Measurements from ENCODE around the gene UCN2. TPM values are rescaled to one million over a fixed set of nuclear protein-coding genes. Genes with fewer than 3 reads are reported as not detected.

Gene UCN2, protein sequence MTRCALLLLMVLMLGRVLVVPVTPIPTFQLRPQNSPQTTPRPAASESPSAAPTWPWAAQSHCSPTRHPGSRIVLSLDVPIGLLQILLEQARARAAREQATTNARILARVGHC
- 2.6 and 2.9 TPM in 2 replicates for total RNA-seq

DNA sequence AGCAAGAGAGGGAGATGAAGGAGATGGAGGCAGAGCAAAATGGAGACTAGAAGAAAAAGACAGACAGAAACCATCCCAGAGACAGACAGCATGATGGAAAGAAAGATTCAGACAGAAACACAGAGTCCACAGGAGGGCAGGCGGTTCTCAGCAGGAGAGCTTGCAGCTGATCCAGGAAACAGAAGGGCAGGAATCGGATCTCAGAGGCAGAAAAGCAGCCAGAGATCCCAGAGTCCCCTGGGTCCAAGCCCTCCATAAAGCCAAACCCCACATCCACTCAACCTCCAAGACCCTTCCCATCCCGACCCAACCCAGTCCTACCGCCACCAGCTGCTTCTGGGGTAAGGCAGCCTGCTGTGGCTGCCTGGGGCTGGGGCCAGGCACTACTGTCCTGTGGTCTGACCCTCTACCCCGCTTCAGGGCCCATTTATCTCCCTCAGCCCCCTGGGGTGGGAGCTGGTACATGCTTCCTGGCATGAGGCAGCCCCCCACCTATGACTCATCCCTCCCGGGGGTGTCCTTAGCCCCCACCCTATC is at the start of gene UCN2:
UCN2 (minus strand) TSS at position 400 of the 537 bp plus-strand sequence. CDS start 657 bp downstream, outside the sequence.

DNA sequence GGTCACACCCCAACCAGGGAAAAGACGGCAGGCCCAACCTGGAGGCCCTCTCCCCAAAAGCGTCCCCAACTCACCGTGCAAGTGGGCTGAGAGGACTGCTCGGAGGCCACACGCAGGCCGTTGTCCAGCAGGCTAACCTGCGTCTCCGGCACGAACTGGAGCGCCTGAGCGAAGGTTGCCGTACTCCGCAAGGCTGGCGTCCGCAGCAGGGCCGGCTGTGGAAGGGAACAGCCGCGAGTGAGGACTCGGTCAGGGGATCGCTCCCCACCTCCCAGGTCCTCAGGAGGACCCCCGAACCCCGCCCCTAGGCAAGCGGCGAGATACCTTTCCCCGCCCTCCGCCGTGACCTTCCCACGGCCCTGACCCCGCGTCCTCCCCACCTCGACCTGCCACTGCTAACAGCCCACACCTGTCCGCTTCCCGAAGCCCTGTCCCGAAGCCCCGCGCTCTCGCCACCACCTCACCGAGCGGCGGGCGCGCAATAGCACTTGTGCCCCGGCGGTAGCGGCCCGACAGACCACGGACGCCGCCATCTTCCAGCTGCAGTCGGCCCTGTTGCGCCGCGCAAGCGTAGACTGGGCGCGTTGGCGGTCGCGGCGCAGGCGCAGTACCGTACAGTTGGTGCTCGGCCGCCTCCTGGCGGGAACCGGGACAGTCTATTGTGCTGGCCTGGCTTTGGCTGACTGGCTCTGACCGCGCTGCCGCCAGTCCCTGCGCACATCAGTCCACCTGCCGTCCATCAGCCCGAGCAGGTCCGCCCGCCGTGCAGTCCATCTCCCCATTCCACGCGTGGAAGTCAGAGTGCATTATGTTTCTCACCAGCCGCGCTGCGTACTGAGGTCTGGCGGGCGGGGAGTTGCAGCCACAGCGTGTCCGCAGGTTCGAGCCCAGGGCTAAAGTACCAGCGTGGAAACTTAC is 45.8 kb upstream of the UCN2 start, which contains the start of gene UQCRC1:
UQCRC1 (minus strand) TSS at position 559 of the 918 bp plus-strand sequence; CDS start at position 533, 26 bp downstream.

DNA sequence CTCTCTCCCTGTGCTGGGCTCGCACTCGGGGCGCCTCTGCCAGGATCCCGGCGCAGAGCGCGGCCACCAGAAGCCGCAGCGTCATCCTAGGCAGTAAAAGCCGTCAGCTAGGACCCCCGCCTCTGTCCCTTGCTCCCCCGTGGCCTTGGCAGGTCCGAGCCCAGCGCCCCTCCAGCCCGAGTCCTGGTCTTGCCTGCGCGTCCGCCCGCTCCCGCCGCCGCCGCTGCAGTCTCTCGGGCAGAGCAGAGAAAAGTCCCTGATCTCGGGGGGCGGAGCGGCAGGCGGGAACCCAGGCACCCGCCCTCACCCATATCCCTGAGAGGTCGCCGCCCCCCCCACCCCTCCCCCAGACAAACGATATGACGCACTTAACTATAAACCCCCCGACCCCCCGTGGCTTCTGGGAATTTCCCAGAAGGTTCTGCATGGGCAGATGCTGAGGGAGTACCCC is 31.5 kb upstream of the UCN2 start, which contains the start of gene COL7A1:
COL7A1 (minus strand) TSS at position 255 of the 451 bp plus-strand sequence; CDS start at position 85, 170 bp downstream.

DNA sequence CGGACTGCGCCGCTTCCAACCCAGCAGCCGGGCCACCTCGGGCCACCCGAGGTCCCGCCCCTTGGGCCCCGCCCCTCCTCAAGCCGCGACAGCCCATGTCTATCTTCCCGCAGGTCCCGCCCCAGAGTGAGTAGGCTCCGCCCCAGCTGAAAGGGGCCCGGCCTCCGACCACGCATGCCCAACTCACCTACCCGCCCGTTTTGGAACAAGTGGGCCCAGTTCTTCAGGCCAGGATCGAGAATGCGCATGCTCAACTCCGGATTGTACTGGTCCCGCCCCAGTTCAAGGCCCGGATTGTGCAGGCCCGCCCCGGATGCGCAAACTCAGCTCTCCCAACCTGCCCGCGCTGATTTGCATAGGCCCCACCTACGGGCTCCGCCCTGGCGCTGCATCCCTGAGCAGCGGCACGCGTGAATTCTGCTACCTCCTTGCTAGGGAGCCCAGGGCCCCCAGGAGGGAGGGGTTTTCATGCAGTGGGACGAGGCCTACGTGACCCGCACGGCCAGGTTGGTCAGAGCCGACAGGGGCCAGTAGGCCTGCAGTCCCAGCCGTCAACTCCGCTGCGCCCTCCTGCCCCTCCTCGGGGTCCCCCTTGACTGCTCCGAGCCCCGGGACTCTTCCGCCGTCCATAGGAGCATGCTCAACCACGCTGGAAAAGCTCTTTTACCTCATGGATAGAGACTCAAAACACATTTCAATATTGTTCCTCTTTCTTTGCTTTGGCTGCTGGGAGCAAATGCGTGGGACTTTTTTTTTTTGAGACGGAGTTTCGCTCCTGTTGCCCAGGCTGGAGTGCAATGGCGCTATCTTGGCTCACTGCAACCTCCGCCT is 6.6 kb downstream of the UCN2 start, which contains the start of gene PFKFB4:
PFKFB4 (minus strand) TSS at position 8 of the 831 bp plus-strand sequence. CDS start 26 bp downstream, outside the sequence.

Small RNA genes lying within 50 kb of the gene (small RNA-seq; reads per million reads assigned to genes)
- gene MIR6823, result not detected

Other genes starting within 250 kb of the UCN2 start
- gene SPINK8, start 230.1 kb downstream of the UCN2 start, total RNA-seq, result not detected in 2 replicates
- 0.12 and 0.32 TPM in 2 replicates for gene FBXW12, start 191.6 kb downstream of the UCN2 start, total RNA-seq
- gene PLXNB1, start 133.7 kb downstream of the UCN2 start, total RNA-seq, result 15.4 and 21.1 TPM in 2 replicates
- 8.0 and 10.6 TPM in 2 replicates for gene CCDC51, start 123.7 kb downstream of the UCN2 start, total RNA-seq
- gene TMA7, start 123.5 kb downstream of the UCN2 start, total RNA-seq, result 59.2 and 74.0 TPM in 2 replicates
- 4.1 and 4.7 TPM in 2 replicates for gene ATRIP, start 117.0 kb downstream of the UCN2 start, total RNA-seq
- 116 TPM in 2 replicates for gene SHISA5, start 59.6 kb downstream of the UCN2 start, total RNA-seq
- gene PFKFB4, start 7.0 kb downstream of the UCN2 start, total RNA-seq, result 12.8 and 15.7 TPM in 2 replicates
- gene COL7A1, start 31.5 kb upstream of the UCN2 start, total RNA-seq, result 57.8 and 66.9 TPM in 2 replicates
- gene UQCRC1, start 45.9 kb upstream of the UCN2 start, total RNA-seq, result 311 and 364 TPM in 2 replicates
- not detected in 2 replicates for gene TMEM89, start 58.0 kb upstream of the UCN2 start, total RNA-seq
- 25.3 and 35.4 TPM in 2 replicates for gene SLC26A6, start 71.7 kb upstream of the UCN2 start, total RNA-seq
- gene CELSR3, start 99.1 kb upstream of the UCN2 start, total RNA-seq, result 1.3 and 1.6 TPM in 2 replicates
- gene NCKIPSD, start 122.1 kb upstream of the UCN2 start, total RNA-seq, result 20.2 and 21.1 TPM in 2 replicates
- gene IP6K2, start 153.4 kb upstream of the UCN2 start, total RNA-seq, result 38.5 and 43.7 TPM in 2 replicates

Measured in hair follicle dermal papilla cell (primary cell).